ENCODE measurements around the gene ST7.

The ST7 gene

DNA sequence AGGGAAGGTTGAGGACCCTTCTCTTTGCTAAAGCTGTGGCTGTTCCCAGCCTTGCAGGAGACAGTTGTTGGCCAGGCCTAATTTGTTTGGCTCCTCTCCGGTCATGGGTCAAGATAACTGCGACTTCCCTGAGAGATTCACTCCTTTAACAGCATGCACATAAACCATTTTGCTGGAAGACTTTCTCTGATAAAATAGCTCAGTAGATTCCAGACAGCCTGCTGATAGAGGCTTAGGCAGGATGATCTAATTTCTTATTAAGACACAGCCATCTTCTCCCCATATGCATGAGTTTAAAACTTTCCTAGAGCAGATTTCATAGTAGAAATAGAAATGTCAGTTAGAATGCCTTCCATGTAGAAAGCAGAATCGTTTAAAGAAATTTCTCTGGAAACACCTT, 187.6 kb downstream of the ST7 start:
- Mint-ChIP-seq H3K9me3 (no peaks in the 10 kb centered on the region), H3K4me1 (no peaks in the 10 kb centered on the region), H3K27me3 (no peaks in the 10 kb centered on the region), H3K4me3 (no peak overlapping the region), H3K27ac (no peak overlapping the region), H3K36me3 (ENCODE audit: low read depth) (no peaks in the 10 kb centered on the region)
- DNase-seq (no peak), ATAC-seq (no peak)

DNA sequence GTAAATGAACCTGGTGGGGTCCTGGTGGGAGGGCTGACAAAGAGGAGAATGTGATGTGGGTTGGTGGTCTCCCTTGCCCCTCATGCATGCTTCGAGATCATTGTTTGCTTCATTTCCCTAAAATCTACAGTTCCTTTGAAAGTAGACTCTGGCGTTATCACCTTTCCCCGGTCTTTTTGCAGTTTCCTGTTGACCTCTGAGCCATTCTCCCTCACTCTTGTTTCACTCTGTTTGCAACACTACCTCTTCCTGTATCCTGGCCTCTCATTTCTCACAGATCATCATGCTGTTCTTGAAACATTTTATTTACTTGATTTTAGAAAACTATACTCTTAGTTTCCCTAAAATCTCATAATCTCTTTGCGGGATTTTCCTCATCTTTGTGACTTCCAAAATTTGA, 189.8 kb downstream of the ST7 start:
- no peak overlapping the region for H3K4me3 Mint-ChIP-seq
- H3K9me3 Mint-ChIP-seq: no peaks in the 10 kb centered on the region
- H3K4me1 Mint-ChIP-seq: no peaks in the 10 kb centered on the region
- H3K27ac Mint-ChIP-seq: no peak overlapping the region
- DNase-seq: no peak
- no peaks in the 10 kb centered on the region for H3K27me3 Mint-ChIP-seq
- H3K36me3 Mint-ChIP-seq (ENCODE audit: low read depth): no peaks in the 10 kb centered on the region
- ATAC-seq: no peak

DNA sequence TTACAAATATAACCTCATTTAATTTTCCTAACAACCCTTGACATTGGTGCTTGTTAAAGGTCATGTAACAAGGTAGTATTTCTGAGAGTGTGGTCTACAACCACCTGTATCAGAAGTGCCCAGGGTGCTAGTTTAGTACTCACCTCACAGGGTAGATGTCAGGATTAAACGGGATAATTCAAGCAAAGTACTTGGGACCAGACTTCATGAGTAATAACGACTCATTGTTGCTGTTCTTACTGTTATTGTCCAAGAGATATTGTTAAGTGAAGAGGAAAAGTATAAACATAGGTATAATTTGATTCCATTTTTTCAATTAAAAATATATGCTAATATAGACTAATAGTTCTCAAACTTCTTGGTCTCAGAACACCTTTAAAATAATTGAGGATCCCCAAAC, 190.3 kb downstream of the ST7 start:
- Mint-ChIP-seq H3K27ac (no peak overlapping the region), H3K27me3 (no peaks in the 10 kb centered on the region), H3K9me3 (no peaks in the 10 kb centered on the region), H3K4me3 (no peak overlapping the region), H3K4me1 (no peaks in the 10 kb centered on the region), H3K36me3 (ENCODE audit: low read depth) (no peaks in the 10 kb centered on the region)
- DNase-seq (no peak), ATAC-seq (no peak)

DNA sequence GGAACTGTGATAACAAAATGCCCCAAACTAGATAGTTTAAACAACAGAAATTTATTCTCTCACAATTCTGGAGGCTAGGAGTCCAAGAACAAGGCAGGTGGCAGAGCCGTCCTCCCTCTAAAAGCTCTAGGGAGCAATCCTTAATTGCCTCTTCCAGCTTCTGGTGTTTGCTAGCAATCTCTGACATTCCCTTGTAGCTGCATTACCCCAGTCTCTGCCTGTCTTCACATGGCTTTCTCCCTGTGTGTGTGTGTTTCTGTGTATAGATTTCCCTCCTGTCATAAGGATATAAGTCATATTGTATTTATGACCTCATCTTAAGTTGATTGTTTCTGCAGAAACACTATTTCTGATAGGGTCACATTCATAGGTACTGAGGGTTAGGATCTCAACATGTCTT, 192.0 kb downstream of the ST7 start:
- DNase-seq (no peak), ATAC-seq (no peak)
- Mint-ChIP-seq H3K27ac (no peak overlapping the region), H3K27me3 (no peaks in the 10 kb centered on the region), H3K36me3 (ENCODE audit: low read depth) (no peaks in the 10 kb centered on the region), H3K9me3 (no peaks in the 10 kb centered on the region), H3K4me1 (no peaks in the 10 kb centered on the region), H3K4me3 (no peak overlapping the region)

DNA sequence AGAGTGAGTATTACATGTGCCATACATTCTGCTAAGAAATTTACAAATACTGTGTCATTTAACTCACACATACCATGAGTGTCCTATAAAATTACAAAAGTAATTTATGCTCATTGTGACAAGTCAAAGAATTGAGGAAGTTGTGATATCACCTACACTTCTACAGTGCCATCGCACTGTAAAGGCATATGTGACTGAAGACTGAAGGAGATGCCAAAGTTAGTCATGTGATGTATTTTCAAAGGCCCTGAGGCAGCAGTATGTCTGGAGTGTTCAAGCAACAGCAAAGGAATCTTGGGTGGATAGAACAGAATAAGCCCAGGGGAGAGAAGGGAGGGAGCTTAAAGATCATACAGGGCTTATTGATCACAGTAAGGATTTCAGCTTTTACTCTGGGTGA, 192.8 kb downstream of the ST7 start:
- no peak for ATAC-seq
- H3K4me3 Mint-ChIP-seq: no peak overlapping the region
- no peaks in the 10 kb centered on the region for H3K4me1 Mint-ChIP-seq
- H3K27me3 Mint-ChIP-seq: no peaks in the 10 kb centered on the region
- no peak overlapping the region for H3K27ac Mint-ChIP-seq
- no peaks in the 10 kb centered on the region for H3K9me3 Mint-ChIP-seq
- DNase-seq: no peak
- H3K36me3 Mint-ChIP-seq (ENCODE audit: low read depth): no peaks in the 10 kb centered on the region

DNA sequence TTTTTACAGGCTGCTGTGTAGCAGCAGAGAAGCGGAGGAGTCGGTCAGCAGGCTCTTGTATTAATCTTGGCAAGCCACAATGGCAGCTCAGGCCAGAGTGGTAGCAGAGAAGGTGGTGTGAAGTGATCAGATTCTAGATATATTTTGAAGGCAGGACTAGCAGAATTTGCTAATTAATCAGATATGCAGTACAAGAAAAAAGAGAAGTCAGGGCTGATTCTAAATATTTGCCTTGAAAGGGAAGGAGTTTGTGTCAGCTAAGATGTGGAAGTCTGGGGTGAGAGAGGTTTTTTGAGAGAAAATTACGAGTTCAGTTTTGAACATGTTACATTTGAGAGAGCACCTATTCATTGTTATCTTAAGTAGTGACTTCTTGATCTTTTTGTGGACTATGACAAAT, 193.2 kb downstream of the ST7 start:
- ATAC-seq: no peak
- no peak for DNase-seq
- no peaks in the 10 kb centered on the region for H3K4me1 Mint-ChIP-seq
- no peaks in the 10 kb centered on the region for H3K27me3 Mint-ChIP-seq
- H3K36me3 Mint-ChIP-seq (ENCODE audit: low read depth): no peaks in the 10 kb centered on the region
- H3K27ac Mint-ChIP-seq: no peak overlapping the region
- no peak overlapping the region for H3K4me3 Mint-ChIP-seq
- no peaks in the 10 kb centered on the region for H3K9me3 Mint-ChIP-seq

DNA sequence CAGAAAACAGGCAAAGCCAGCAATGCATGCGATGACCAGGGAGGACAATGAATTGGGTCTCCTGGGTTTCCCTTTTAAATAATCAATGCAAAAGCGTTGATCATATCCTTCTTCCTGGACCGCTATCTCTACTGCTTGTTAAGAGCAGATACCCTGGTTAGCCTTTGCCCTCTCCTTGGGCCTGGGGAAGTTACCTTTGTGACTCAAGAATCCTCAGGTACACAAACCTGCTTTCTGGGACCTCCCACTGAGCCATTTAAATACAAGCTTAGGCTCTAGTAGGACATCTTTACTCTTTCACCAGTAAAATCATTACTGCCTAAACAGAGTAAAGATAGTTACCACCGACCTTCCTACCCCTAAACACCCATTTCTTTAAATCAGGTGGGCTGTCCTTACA, 195.7 kb downstream of the ST7 start:
- Mint-ChIP-seq H3K4me3 (no peak overlapping the region), H3K4me1 (no peaks in the 10 kb centered on the region), H3K27me3 (no peaks in the 10 kb centered on the region), H3K27ac (no peak overlapping the region), H3K9me3 (no peaks in the 10 kb centered on the region), H3K36me3 (ENCODE audit: low read depth) (no peaks in the 10 kb centered on the region)
- ATAC-seq (no peak), DNase-seq (no peak)

DNA sequence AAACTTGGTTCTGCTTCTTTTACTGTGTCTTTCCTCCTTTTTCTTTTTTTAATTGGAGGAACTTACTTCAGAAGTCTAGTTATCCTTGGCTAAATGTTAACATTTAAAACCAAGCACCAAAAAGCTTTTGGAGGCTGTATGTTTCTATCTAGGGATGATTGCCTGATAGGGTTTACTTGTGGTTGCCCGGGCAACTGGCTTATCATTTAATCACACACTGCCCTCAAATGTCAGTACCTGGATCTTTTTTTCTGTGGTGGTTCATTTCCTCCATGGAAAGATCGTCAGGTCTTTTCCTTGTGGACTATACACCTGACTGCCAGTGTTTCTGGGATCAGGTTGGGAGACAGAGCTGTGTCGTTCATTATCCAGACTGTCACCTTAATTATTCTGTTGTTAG, 196.4 kb downstream of the ST7 start:
- ATAC-seq (no peak), DNase-seq (no peak)
- Mint-ChIP-seq H3K4me1 (no peaks in the 10 kb centered on the region), H3K27ac (no peak overlapping the region), H3K27me3 (no peaks in the 10 kb centered on the region), H3K4me3 (no peak overlapping the region), H3K36me3 (ENCODE audit: low read depth) (no peaks in the 10 kb centered on the region), H3K9me3 (no peaks in the 10 kb centered on the region)

DNA sequence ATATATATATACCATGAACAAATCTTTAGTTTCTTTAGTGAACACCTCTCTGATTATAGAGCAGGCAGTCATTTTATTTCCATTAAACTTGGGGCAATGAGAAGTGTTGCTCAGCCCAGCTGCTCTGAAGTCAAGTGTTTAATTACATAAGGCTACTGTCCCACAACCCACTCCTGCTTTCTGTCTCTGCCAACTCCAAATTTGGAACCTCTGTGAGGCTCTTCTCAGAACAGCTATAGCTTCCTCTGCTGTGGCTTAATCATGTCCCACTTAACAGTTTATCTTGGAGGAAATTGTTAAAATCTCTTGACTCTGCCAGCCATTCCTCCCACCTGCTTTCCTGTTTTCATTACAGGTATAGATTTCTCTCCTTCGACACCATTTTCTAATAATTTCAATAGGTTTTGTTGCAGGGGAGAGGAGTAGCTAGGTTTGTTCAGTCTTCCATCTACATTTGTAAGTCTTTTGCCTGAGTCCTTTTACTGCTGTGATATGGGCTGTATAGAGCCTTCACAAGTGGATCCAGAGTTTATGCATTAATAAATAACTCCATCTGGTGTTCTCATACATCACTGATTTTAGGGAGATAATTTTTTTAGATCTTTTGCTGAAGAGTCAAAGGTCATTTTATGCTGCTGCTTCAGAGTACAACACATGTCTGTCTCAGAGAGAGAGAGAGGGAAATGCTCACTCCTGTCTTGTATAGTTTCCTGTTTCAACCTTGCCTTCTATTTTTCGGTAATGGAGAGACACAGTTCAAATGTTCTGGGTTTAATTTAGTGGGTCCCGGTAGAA, 199.1 kb downstream of the ST7 start:
- no peaks in the 10 kb centered on the region for H3K36me3 Mint-ChIP-seq (ENCODE audit: low read depth)

DNA sequence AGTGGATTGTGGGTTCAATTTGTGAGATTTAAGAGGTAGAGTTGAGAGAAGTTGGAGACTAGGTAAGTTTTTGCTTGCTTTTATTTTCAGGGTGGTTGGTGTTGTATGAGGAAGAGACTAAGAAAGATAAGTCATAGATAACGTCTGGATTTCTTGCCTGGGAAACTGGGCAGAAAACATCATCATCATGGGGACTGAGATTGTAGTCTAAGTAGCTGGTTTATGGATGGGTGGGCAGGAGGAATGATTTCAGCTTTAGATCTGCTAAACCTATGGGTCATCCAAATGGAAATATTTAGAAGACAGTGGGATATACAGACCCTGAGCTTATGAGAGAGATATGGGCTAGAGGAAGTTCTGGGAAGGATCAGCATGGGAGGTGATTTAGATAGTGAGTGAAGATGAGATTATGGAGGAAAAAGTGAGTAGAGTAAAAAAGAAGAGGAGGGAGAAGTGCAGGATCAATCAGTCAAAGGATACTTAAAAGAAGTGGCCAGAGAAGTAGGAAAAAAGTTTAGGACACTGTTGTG, 199.8 kb downstream of the ST7 start:
- no peak overlapping the region for H3K27ac Mint-ChIP-seq
- H3K9me3 Mint-ChIP-seq: no peaks in the 10 kb centered on the region
- no peak for ATAC-seq
- no peaks in the 10 kb centered on the region for H3K36me3 Mint-ChIP-seq (ENCODE audit: low read depth)
- H3K4me3 Mint-ChIP-seq: no peak overlapping the region
- DNase-seq: no peak
- no peaks in the 10 kb centered on the region for H3K4me1 Mint-ChIP-seq
- H3K27me3 Mint-ChIP-seq: no peaks in the 10 kb centered on the region

More for the DNA sequence above, 199.1 kb downstream of the ST7 start:
- Mint-ChIP-seq H3K27me3 (no peaks in the 10 kb centered on the region), H3K27ac (no peak overlapping the region), H3K9me3 (no peaks in the 10 kb centered on the region), H3K4me1 (no peaks in the 10 kb centered on the region), H3K4me3 (no peak overlapping the region)
- ATAC-seq (no peak), DNase-seq (no peak)

DNA sequence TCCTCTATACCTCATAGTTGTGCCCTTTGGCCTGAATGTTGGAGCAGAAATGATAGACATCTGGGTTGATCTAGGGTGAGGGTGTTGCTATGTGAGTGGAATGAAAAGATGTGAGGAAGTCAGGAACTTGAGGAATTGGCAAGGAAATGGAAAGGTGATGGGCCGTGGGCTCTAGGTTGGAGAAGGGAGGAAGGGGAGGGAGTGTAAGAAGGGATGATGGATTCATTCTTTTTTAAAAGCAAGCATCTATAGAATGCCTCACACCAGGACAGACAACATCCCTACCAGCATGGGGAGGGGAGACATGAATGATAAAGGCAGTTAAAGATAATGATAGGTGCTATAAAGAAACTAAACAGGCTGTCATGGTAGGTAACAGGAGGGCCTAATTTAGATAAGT, 201.4 kb downstream of the ST7 start:
- no peaks in the 10 kb centered on the region for H3K4me1 Mint-ChIP-seq
- H3K4me3 Mint-ChIP-seq: no peak overlapping the region
- H3K9me3 Mint-ChIP-seq: no peaks in the 10 kb centered on the region
- no peak for ATAC-seq
- H3K27ac Mint-ChIP-seq: no peak overlapping the region
- H3K27me3 Mint-ChIP-seq: no peaks in the 10 kb centered on the region
- H3K36me3 Mint-ChIP-seq (ENCODE audit: low read depth): no peaks in the 10 kb centered on the region
- no peak for DNase-seq

DNA sequence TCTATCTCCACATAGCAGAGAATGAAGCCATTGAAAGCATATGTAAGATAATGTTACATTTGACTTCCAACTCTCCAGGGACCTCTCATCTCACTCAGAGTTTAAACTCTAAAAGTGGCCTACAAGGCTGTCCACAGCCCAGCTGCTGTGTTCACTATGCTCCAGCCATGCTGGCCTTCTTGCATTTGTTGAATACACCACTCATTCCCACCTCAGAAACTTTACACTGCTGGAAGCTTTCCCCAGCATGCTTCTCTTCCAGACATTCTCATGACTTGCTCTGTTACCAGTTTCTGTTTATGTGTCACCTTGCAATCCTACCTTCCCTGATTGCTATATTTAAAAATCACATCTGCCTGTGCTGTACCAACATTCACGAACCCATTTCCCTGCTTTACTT, 202.4 kb downstream of the ST7 start:
- DNase-seq (no peak), ATAC-seq (no peak)
- H3K36me3 Mint-ChIP-seq (ENCODE audit: low read depth): no peaks in the 10 kb centered on the region
- no peaks in the 10 kb centered on the region for H3K27me3 Mint-ChIP-seq
- H3K4me3 Mint-ChIP-seq: no peak overlapping the region
- no peaks in the 10 kb centered on the region for H3K9me3 Mint-ChIP-seq
- H3K27ac Mint-ChIP-seq: no peak overlapping the region
- no peaks in the 10 kb centered on the region for H3K4me1 Mint-ChIP-seq

DNA sequence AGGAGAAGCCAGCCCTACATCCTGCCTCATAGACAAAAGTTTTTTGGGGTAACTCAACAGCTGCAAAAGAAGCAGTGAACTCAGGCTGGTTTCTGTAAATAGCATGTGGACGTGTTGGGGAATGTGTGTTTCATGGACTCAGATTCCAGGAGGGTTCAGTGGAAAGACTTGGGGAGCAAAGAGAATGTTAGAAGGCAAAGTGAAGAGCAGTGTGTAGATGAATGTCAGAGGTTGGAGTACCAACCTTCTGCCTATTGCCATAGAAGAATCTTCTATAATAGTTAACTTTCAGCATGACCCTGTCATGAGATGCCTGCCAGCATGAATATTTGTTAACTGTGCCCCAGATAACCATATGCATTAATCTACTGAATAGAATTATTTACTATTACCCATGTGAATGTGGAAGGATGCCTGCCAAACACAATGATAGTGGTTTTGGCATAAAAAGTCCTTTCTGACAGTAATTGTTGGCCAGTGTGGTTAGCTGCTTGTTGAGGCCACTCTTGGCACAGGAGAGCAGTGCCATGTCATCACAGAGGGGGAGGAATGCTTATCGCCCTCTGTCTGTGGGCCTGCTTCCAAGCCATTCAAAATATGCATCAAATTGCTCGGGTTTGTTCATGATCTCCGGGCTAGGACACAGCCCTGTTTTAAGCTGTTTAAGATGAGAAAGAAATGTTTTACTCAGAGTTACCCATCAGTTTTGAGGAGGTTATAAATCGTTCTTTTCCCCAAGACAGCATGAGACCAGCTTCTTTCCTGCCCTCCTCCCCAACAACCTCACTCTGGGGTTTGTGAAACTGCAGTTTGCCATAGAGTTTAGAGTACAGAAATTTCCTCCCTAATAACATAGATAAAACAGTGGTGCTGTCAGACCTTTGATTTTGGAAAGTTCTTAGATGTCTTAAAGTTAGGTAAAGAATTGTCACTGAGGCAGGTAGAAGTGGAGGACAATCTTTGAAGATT, 204.2 kb downstream of the ST7 start:
- H3K4me3 Mint-ChIP-seq: no peak overlapping the region
- no peaks in the 10 kb centered on the region for H3K36me3 Mint-ChIP-seq (ENCODE audit: low read depth)
- ATAC-seq (no peak), DNase-seq (no peak)
- H3K27me3 Mint-ChIP-seq: no peaks in the 10 kb centered on the region
- H3K4me1 Mint-ChIP-seq: no peaks in the 10 kb centered on the region
- no peaks in the 10 kb centered on the region for H3K9me3 Mint-ChIP-seq
- H3K27ac Mint-ChIP-seq: no peak overlapping the region

DNA sequence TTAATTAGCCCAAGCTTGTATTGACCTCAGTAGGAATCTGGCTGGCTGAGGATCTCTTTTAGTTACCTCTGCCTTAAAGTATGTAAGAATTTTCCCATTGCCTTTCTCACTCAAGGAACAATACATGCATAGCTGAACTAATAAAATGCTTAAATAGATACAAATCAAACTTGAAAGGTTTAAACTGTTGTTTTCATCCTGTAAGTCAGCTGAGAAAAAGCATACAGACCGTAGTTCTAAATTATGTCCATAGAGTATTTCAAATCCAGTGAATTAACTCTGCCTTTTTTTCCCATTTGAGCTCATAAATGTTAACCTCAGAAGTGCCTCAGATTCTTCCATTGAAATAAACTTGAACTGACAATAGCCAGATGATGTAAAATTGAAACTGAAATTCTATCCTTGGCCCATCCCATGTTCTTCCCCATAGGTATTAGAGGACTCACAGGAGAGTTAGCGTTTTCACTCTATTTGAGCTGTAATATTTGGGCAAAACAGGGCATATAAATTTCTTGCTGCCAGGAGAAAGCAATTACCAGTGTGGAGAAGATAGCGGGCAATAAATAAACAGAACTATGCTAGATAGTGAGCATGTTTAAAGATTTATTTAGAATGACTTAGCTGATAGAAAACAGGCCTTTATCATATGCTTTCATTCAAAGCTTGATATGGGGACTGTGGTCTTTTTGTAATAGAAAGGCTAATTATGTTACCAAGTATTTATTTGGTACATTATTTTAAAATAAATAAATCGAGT, 205.8 kb downstream of the ST7 start:
- H3K27me3 Mint-ChIP-seq: no peaks in the 10 kb centered on the region
- DNase-seq (no peak), ATAC-seq (no peak)
- no peak overlapping the region for H3K4me3 Mint-ChIP-seq
- no peaks in the 10 kb centered on the region for H3K4me1 Mint-ChIP-seq
- no peaks in the 10 kb centered on the region for H3K9me3 Mint-ChIP-seq
- no peaks in the 10 kb centered on the region for H3K36me3 Mint-ChIP-seq (ENCODE audit: low read depth)
- no peak overlapping the region for H3K27ac Mint-ChIP-seq
